ENCODE measurements around the gene CARD10. TPM values are rescaled to one million over a fixed set of nuclear protein-coding genes. Genes with fewer than 3 reads are reported as not detected.

CARD10 gene
- total and polyA plus RNA-seq, 2 of the 13 experiments (the other 11 are each of a cell fraction or from before 2014, with no cell fraction given): 35.2 to 55.8 TPM

- TF ChIP-seq, protein P1, sequence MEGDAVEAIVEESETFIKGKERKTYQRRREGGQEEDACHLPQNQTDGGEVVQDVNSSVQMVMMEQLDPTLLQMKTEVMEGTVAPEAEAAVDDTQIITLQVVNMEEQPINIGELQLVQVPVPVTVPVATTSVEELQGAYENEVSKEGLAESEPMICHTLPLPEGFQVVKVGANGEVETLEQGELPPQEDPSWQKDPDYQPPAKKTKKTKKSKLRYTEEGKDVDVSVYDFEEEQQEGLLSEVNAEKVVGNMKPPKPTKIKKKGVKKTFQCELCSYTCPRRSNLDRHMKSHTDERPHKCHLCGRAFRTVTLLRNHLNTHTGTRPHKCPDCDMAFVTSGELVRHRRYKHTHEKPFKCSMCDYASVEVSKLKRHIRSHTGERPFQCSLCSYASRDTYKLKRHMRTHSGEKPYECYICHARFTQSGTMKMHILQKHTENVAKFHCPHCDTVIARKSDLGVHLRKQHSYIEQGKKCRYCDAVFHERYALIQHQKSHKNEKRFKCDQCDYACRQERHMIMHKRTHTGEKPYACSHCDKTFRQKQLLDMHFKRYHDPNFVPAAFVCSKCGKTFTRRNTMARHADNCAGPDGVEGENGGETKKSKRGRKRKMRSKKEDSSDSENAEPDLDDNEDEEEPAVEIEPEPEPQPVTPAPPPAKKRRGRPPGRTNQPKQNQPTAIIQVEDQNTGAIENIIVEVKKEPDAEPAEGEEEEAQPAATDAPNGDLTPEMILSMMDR (CRISPR knock-in tag; IDR thresholded peaks at IDR 0.05): peak; percentile 12; the same call in 1 of the 2 replicates
- TF ChIP-seq MZF1 (CRISPR knock-in tag; IDR thresholded peaks at IDR 0.05; ENCODE audit: borderline replicate concordance) (no peak), PRMT3 (CRISPR knock-in tag; IDR thresholded peaks at IDR 0.05; ENCODE audit: borderline replicate concordance, low read depth) (peak; percentile 83; the same call in 1 of the 2 replicates), JUN (CRISPR knock-in tag; IDR thresholded peaks at IDR 0.05) (peak; percentile 92), ETV6 (CRISPR knock-in tag; conservative IDR thresholded peaks at IDR 0.05) (no peak; the same call in 1 of the 2 replicates), HNRNPH1 (optimal IDR thresholded peaks at IDR 0.05; ENCODE audit: low read depth, low read length) (no peak), PHF21A (CRISPR knock-in tag; IDR thresholded peaks at IDR 0.05) (peak; percentile 99), TERF1 (CRISPR knock-in tag; IDR thresholded peaks at IDR 0.05) (no peak), KLF12 (CRISPR knock-in tag; IDR thresholded peaks at IDR 0.05; ENCODE audit: borderline replicate concordance) (0 out of 2 replicates have a peak, but pooled peaks have one; percentile 80), ZNF256 (CRISPR knock-in tag; conservative IDR thresholded peaks at IDR 0.05) (no peak), POLR2AphosphoS5 (IDR thresholded peaks at IDR 0.05; ENCODE audit: low read depth, low read length) (peak; percentile 28), ZNF672 (CRISPR knock-in tag; IDR thresholded peaks at IDR 0.05) (0 out of 2 replicates have a peak, but pooled peaks have one; percentile 81), ZNF746 (CRISPR knock-in tag; IDR thresholded peaks at IDR 0.05) (peak; percentile 100)
- TF ChIP-seq, protein P2, sequence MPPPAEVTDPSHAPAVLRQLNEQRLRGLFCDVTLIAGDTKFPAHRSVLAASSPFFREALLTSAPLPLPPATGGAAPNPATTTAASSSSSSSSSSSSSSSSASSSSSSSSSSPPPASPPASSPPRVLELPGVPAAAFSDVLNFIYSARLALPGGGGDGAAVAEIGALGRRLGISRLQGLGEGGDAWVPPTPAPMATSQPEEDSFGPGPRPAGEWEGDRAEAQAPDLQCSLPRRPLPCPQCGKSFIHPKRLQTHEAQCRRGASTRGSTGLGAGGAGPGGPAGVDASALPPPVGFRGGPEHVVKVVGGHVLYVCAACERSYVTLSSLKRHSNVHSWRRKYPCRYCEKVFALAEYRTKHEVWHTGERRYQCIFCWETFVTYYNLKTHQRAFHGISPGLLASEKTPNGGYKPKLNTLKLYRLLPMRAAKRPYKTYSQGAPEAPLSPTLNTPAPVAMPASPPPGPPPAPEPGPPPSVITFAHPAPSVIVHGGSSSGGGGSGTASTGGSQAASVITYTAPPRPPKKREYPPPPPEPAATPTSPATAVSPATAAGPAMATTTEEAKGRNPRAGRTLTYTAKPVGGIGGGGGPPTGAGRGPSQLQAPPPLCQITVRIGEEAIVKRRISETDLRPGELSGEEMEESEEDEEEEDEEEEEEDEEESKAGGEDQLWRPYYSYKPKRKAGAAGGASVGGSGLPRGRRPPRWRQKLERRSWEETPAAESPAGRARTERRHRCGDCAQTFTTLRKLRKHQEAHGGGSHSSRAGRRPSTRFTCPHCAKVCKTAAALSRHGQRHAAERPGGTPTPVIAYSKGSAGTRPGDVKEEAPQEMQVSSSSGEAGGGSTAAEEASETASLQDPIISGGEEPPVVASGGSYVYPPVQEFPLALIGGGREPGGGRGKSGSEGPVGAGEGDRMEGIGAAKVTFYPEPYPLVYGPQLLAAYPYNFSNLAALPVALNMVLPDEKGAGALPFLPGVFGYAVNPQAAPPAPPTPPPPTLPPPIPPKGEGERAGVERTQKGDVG (CRISPR knock-in tag; IDR thresholded peaks at IDR 0.05; ENCODE audit: borderline replicate concordance): peak; percentile 87; the same call in 1 of the 2 replicates
- TF ChIP-seq, protein P3, sequence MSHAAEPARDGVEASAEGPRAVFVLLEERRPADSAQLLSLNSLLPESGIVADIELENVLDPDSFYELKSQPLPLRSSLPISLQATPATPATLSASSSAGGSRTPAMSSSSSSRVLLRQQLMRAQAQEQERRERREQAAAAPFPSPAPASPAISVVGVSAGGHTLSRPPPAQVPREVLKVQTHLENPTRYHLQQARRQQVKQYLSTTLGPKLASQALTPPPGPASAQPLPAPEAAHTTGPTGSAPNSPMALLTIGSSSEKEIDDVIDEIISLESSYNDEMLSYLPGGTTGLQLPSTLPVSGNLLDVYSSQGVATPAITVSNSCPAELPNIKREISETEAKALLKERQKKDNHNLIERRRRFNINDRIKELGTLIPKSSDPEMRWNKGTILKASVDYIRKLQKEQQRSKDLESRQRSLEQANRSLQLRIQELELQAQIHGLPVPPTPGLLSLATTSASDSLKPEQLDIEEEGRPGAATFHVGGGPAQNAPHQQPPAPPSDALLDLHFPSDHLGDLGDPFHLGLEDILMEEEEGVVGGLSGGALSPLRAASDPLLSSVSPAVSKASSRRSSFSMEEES (CRISPR knock-in tag; IDR thresholded peaks at IDR 0.05): peak; percentile 90
- TF ChIP-seq, protein P4, sequence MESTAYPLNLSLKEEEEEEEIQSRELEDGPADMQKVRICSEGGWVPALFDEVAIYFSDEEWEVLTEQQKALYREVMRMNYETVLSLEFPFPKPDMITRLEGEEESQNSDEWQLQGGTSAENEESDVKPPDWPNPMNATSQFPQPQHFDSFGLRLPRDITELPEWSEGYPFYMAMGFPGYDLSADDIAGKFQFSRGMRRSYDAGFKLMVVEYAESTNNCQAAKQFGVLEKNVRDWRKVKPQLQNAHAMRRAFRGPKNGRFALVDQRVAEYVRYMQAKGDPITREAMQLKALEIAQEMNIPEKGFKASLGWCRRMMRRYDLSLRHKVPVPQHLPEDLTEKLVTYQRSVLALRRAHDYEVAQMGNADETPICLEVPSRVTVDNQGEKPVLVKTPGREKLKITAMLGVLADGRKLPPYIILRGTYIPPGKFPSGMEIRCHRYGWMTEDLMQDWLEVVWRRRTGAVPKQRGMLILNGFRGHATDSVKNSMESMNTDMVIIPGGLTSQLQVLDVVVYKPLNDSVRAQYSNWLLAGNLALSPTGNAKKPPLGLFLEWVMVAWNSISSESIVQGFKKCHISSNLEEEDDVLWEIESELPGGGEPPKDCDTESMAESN (CRISPR knock-in tag; conservative IDR thresholded peaks at IDR 0.05): peak; percentile 91
These were observed 17.4 kb downstream of the CARD10 start (continued) for GRCh38 chr22:37501610-37502341.

All from HepG2 (cell line).